Left ventricle myocardium inferior (tissue), 1 donor: ENCODE data around the gene KIAA0513. TPM values are rescaled to one million over a fixed set of nuclear protein-coding genes. Genes with fewer than 3 reads are reported as not detected.
A peak's percentile ranks its signal among the peaks of the same experiment; 100 is the strongest.

Experiments
- DNase-seq: peaks from one replicate; pipeline ENCODE4 v3.0.0-alpha.2; 2020
- H3K27ac ChIP-seq: fragments of 200-600 bp; replicated peaks from 2 replicates; pipeline ENCODE4 v1.8.0; 2021
- H3K27me3 ChIP-seq: fragments of 200-600 bp; 2 replicates; pipeline ENCODE4 v1.8.0; 2021; ENCODE audit warnings: low read depth
- H3K36me3 ChIP-seq: fragments of 200-600 bp; 2 replicates; pipeline ENCODE4 v1.8.0; 2021
- H3K4me1 ChIP-seq: fragments of 200-600 bp; 2 replicates; pipeline ENCODE4 v1.8.0; 2021
- H3K4me3 ChIP-seq: fragments of 200-600 bp; 2 replicates; pipeline ENCODE4 v1.8.0; 2021; ENCODE audit warnings: mild to moderate bottlenecking, moderate library complexity
- H3K9me3 ChIP-seq: fragments of 200-600 bp; replicated peaks from 2 replicates; pipeline ENCODE4 v1.8.0; 2021
- CTCF ChIP-seq: fragments of 200-600 bp; IDR thresholded peaks from 2 replicates; pipeline ENCODE4 v1.8.0; 2021; ENCODE audit warnings: antibody characterized with exemption, mild to moderate bottlenecking, borderline replicate concordance
- intact Hi-C: fragments of 100-400 bp; cut with micrococcal nuclease; formaldehyde crosslinking; loops from one replicate; pipeline ENCODE4 v1.11.0; 2022
- total RNA-seq: library from RNA; stranded (reverse); fragmentation: NEBNext Ultra II Directional; extraction: Animal tissue kit (Norgen Biotek cat#: 25700); gene quantifications from one replicate; pipeline ENCODE4 v1.2.1, GENCODE V29; 2021
- donor health status: DM: no; HTN: yes; CAD: no; lungs with severe emphysema.

Gene KIAA0513
- total RNA-seq, 1 donor from 2014 or later: 10.0 TPM

- Histone ChIP-seq H3K4me3 (no peak overlapping the region), H3K9me3 (no peaks in the 10 kb centered on the region), H3K36me3 (no peaks in the 10 kb centered on the region), H3K4me1 (peaks cover 22% of the 10 kb centered on the region), H3K27me3 (no peaks in the 10 kb centered on the region), H3K27ac (no peak overlapping the region)
- TF ChIP-seq CTCF: no peak
- peak; percentile 57 for DNase-seq
- intact Hi-C loops: no loop called here
Measured at GRCh38 chr16:85061566-85061965, 34.0 kb downstream of the KIAA0513 start.

DNA sequence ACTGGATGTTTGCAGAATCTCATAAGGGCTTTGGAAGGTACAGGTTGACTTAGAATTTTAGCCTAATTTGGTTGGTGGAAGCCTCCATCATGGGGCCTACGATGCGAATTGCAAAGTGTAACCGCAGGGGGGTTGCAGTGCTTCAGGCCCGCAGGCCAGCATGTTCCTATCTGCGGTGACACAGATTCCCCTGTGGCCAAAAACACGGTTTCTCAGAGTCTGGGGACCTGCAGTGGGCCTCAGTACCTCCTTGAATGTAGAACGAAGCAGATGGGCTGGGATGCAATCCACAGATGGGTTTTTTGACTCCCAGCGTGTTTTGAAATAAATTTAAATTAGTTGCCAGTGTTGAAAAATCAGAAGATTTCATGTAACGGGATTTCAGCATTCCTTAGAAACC lies 34.7 kb downstream of the KIAA0513 start:
- TF ChIP-seq CTCF: no peak
- Histone ChIP-seq H3K9me3 (no peaks in the 10 kb centered on the region), H3K4me3 (no peak overlapping the region), H3K27me3 (no peaks in the 10 kb centered on the region), H3K27ac (no peak overlapping the region), H3K4me1 (peaks cover 15% of the 10 kb centered on the region), H3K36me3 (peaks cover 6% of the 10 kb centered on the region)
- intact Hi-C loops: no loop called here
- DNase-seq: no peak

DNA sequence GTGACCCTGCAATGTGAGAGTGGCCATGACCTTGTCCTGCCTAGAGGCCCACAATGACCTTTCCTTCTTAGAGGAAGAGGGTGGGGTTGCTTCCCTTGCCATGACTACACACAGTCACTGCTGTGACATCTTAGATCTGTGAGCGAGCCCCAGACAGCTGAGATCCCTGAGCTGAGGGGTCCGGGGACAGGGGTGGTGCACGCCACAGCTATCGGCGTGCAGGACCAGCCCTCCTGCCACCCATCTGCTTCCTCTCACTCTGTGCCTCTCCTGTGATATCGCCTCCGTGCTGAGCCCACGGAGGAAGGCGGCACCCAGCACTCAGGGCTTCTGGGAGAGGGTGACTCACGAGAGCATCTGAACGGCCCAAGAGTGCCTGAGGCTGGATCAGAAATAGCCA lies 35.2 kb downstream of the KIAA0513 start:
- Histone ChIP-seq H3K4me1 (peaks cover 10% of the 10 kb centered on the region), H3K9me3 (no peaks in the 10 kb centered on the region), H3K36me3 (peaks cover 11% of the 10 kb centered on the region), H3K27me3 (no peaks in the 10 kb centered on the region), H3K4me3 (no peak overlapping the region), H3K27ac (no peak overlapping the region)
- no peak for TF ChIP-seq CTCF
- no peak for DNase-seq
- intact Hi-C loops: no loop called here

GRCh38 chr16:85064186-85064585 lies 36.6 kb downstream of the KIAA0513 start:
- no peak for TF ChIP-seq CTCF
- H3K27ac ChIP-seq: no peak overlapping the region
- no peak overlapping the region for H3K4me3 ChIP-seq
- H3K9me3 ChIP-seq: no peaks in the 10 kb centered on the region
- H3K4me1 ChIP-seq: peaks cover 5% of the 10 kb centered on the region
- H3K27me3 ChIP-seq: no peaks in the 10 kb centered on the region
- intact Hi-C loops: no loop called here
- no peak for DNase-seq
- H3K36me3 ChIP-seq: peaks cover 23% of the 10 kb centered on the region

DNA sequence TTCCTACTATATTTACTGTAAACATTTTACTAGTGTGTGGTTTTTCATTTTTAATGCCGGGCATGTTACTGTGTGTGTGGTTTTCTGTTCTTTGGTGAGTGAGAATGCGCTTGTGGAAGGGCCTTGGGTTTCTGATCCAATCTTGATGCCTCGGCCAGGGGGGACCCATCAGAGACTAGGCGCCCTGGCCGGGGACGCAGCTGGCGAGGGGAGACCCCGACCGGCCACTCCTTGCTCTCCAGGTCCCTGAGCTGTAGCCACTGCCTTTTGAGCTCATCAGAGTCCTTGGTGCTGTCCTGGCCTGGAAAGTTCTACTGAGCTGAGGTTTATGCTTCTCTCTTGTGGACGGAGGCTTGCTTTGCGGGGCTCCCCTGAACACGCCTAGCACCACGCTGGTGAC lies 37.5 kb downstream of the KIAA0513 start:
- no peak for DNase-seq
- Histone ChIP-seq H3K27me3 (no peaks in the 10 kb centered on the region), H3K4me1 (peaks cover 5% of the 10 kb centered on the region), H3K36me3 (peaks cover 31% of the 10 kb centered on the region), H3K4me3 (no peak overlapping the region), H3K27ac (no peak overlapping the region), H3K9me3 (no peaks in the 10 kb centered on the region)
- no peak for TF ChIP-seq CTCF
- intact Hi-C loops: no loop called here
